GM12878 (cell line): ENCODE measurements around the gene IRF6.

ENCODE experiments used
- CBX5 ChIP-seq: sonication (generic); IDR thresholded peaks from 2 replicates; pipeline ENCODE4 v1.6.1; 2016; ENCODE audit warnings: low read depth, moderate library complexity, mild to moderate bottlenecking, inconsistent platforms
- CEBPZ ChIP-seq: fragments of 150-350 bp; IDR thresholded peaks from 2 replicates; pipeline ENCODE4 v1.6.1; 2016; ENCODE audit warnings: low read depth, low read length
- CTCF ChIP-seq, 3 experiments: IDR thresholded peaks in 2 of 3; conservative IDR thresholded peaks in 1 of 3; 2 replicates each; pipeline ENCODE4 v1.5.1; 2011; ENCODE audit warnings: low read depth in 3 of 3, low read length in 3 of 3, mild to moderate bottlenecking in 3 of 3, control low read depth in 2 of 3, moderate library complexity in 2 of 3, inconsistent platforms in 1 of 3, mixed read lengths in 1 of 3; ENCODE audit not compliant: control insufficient read depth in 2 of 3, insufficient read depth in 1 of 3; ENCODE audit errors: extremely low read depth in 1 of 3
- EZH2 ChIP-seq: IDR thresholded peaks from 2 replicates; pipeline ENCODE4 v1.6.1; 2012; ENCODE audit warnings: low read depth, mild to moderate bottlenecking, control low read depth, inconsistent platforms, low read length, borderline replicate concordance; ENCODE audit not compliant: control insufficient read depth
- MEF2A ChIP-seq: IDR thresholded peaks from 2 replicates; pipeline ENCODE4 v1.6.1; 2011; ENCODE audit warnings: low read depth, mild to moderate bottlenecking, low read length, moderate library complexity; ENCODE audit not compliant: insufficient read depth
- NFIC ChIP-seq: IDR thresholded peaks from 2 replicates; pipeline ENCODE4 v1.6.1; 2012; ENCODE audit warnings: low read depth, mild to moderate bottlenecking, inconsistent platforms, low read length, moderate library complexity
- NKRF ChIP-seq: fragments of 450-650 bp; conservative IDR thresholded peaks from 2 replicates; pipeline ENCODE4 v1.6.1; 2017; ENCODE audit warnings: mild to moderate bottlenecking, moderate library complexity
- POLR2A ChIP-seq: IDR thresholded peaks from 2 replicates; pipeline ENCODE4 v1.6.1; 2011; ENCODE audit warnings: low read depth, mild to moderate bottlenecking, low read length
- POLR2AphosphoS5 ChIP-seq: IDR thresholded peaks from 2 replicates; pipeline ENCODE4 v1.6.1; 2011; ENCODE audit warnings: mild to moderate bottlenecking, low read length, inconsistent platforms
- RELA ChIP-seq: fragments of 450-650 bp; IDR thresholded peaks from 2 replicates; pipeline ENCODE4 v1.8.0; 2014; ENCODE audit warnings: borderline replicate concordance; ENCODE audit not compliant: partially characterized antibody
- RFX5 ChIP-seq: IDR thresholded peaks from 2 replicates; pipeline ENCODE4 v1.6.1; 2011; ENCODE audit warnings: low read depth, low read length, improper control_type of control experiment
- SREBF2 ChIP-seq: IDR thresholded peaks from 2 replicates; pipeline ENCODE4 v1.6.1; 2012; ENCODE audit warnings: mild to moderate bottlenecking, low read length
- YY1 ChIP-seq: IDR thresholded peaks from 2 replicates; pipeline ENCODE4 v1.6.1; 2011; ENCODE audit warnings: low read depth, mild to moderate bottlenecking, low read length

GRCh38 chr1:209784265-209785169, 21.4 kb downstream of the IRF6 start, which contains the start of gene C1orf74:
- TF ChIP-seq CTCF (IDR thresholded peaks at IDR 0.05 in 2 of 3, conservative IDR thresholded peaks at IDR 0.05 in 1 of 3; ENCODE audit: control insufficient read depth in 2 of 3, extremely low read depth in 1 of 3, insufficient read depth in 1 of 3, low read depth in 3 of 3, low read length in 3 of 3) (no peak), POLR2AphosphoS5 (peak; percentile 86), MEF2A (no peak), NFIC (no peak), RFX5 (peak; percentile 68), YY1 (peak; percentile 75), EZH2 (no peak), CEBPZ (no peak), NKRF (0 out of 2 replicates have a peak, but pooled peaks have one; percentile 58), SREBF2 (peak; percentile 45), CBX5 (peak; percentile 84; the same call in 1 of the 2 replicates), RELA (peak; percentile 42), POLR2A (peak; percentile 90)
